ENCODE measurements around the gene ARHGAP21.
"Not testable (repeated sequence)": the region's sequence is repeated elsewhere in the genome, so short reads cannot be mapped to it uniquely, and the experiment has no call there.

Gene ARHGAP21

DNA sequence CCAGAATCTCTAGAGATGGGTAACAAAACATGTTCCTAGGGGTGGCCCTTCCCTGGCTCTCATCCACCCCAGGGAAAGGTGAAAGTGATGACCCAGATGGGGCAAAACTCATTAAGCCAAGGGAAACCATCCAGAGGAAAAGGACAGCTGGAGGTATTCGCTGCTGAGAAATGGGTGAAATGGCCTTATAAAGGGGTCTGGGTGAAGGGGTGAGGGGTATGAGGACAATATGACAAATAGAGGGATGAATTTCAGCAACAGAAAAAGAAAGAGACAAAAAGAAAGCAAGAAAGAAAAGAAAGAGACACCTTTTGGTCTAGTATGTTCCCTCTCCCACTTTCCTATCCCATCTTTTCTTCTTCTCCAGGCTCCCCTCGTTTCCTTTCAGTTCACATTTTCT lies 26.6 kb downstream of the ARHGAP21 start:
- Histone ChIP-seq H3K27ac (no peak overlapping the region), H3K4me3 (no peak overlapping the region)

DNA sequence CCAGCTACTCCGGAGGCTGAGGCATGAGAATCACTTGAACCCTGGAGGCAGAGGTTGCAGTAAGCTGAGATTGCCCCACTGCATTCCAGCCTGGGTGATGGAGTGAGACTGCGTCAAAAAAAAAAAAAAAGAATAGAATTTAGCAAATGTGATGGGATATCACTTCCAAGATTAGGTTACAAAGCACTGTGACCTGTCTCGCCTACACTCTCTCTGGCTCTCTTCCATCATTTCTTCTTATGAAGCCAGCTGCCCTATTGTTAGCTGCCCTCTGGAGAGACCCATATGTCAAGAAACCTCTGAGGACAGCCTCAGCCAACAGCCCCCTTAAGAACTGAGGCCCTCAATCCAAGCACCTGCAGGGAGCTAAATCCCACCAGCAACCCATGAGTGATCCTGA lies 28.2 kb downstream of the ARHGAP21 start:
- Histone ChIP-seq H3K27ac (no peak overlapping the region), H3K4me3 (no peak overlapping the region)

DNA sequence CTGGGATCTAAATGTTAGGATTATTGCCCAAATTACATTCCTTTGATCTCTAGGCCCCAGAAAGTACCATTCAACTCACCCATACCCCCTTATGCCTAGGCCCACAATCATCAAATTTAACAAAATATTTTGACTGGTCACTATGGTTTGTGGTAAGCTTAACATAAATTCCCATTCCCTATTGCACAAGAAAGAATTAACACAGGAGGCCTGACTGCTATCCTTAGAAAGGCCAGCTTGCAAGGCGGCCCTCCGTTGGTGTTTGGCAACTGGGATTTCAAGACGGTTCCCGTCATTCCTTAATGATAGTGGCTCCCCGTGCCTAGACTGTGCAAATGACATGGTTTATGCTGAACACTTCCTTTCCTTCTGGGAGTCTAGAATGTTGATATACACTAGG lies 29.6 kb downstream of the ARHGAP21 start:
- Histone ChIP-seq H3K27ac (no peak overlapping the region), H3K4me3 (no peak overlapping the region)

DNA sequence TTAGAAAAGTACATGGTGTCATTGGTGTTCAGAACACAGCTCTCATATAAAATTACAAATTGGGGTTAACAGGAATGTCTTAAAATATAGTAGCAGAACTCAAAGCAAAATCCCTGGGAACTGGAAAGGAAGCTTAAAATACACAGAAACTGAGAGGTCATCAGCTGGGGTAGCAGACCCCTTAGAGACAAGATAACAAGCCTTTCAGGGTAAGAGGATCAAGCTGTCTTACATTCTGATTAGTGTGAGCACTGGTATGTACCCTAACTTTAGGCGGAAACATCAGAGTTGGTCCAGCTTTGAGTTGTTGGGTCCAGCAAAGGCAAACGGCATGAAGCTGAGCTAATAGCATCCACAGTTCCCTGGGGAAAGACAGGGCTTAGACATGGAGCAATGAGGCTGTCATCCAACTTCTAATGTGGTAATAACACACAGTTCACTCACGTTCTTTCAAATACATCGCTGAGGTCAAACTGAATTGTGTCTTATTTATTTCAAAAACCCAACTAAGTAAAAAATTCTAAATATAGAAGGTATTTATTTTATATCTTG lies 32.6 kb downstream of the ARHGAP21 start:
- no peak overlapping the region for H3K4me3 ChIP-seq
- H3K27ac ChIP-seq = peak overlapping the region in 1 of 21 experiments; percentile 12

DNA sequence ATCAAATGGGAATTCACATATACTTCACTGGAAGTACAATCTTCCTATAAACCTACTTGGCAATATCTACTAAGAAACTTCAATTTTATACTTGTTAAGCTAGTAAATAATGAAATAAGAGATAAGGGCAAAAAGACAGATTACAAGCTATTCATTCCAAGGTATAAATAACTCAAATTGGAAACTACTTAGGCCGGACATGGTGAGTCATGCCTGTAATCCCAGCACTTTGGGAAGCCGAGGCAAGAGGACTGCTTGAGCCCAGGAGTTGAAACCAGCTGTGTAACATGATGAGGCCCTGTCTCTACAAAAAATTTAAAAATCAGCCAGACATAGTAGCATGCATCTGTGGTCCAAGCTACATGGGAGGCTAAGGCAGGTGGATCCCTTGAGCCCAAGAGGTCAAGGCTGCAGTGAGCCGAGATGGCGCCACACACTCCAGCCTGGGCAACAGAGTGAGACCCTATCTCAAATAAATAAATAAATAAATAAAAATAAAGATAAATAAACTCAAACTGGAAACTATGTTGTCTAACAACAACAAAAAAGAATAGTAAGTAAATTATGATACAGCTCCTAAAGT lies 37.6 kb downstream of the ARHGAP21 start:
- Histone ChIP-seq H3K4me3 (no peak overlapping the region), H3K27ac (no peak overlapping the region)

DNA sequence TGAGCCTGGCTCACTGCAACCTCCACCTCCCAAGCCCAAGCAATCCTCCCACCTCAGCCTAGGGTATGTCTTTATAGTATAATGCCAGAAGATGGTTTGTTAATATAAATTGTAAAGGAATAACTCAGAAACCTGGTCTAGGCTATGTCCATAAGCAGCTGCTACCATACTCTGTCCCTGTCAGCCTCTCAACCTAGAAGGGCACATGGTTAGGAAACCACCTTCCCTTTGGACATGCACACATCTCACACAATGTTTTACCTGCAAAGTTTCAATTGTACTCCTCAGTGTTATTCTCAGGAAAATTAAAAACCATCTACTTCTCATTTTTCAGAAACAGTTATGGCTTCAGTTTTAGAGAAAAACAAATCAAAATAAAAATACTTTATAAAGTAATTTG lies 40.1 kb downstream of the ARHGAP21 start:
- H3K27ac ChIP-seq = no peak overlapping the region
- H3K4me3 ChIP-seq = no peak overlapping the region

DNA sequence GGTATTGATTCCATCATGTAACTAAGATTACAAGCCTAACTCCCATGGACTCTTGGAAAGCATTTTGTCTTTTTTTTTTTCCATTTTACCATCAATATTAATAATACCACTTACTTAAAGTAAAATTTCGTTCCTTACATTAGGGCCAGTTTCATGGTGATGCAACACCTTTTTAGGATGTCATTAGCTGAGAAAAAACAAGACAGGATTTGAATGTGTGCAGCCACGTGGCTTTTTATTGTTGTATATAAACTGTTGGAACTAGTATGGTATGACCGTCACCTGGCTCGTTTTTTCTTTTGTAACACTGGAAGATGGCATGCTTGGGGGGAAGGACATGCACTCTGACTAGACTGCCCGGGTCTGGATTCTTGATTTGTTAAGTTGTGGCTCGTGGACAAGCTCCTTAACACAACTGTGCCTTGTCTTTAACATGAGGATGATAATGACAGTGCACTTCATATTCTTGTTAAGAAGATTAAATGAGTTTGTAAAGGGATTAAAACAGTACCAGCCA lies 42.1 kb downstream of the ARHGAP21 start:
- H3K27ac ChIP-seq = no peak overlapping the region
- no peak overlapping the region for H3K4me3 ChIP-seq

DNA sequence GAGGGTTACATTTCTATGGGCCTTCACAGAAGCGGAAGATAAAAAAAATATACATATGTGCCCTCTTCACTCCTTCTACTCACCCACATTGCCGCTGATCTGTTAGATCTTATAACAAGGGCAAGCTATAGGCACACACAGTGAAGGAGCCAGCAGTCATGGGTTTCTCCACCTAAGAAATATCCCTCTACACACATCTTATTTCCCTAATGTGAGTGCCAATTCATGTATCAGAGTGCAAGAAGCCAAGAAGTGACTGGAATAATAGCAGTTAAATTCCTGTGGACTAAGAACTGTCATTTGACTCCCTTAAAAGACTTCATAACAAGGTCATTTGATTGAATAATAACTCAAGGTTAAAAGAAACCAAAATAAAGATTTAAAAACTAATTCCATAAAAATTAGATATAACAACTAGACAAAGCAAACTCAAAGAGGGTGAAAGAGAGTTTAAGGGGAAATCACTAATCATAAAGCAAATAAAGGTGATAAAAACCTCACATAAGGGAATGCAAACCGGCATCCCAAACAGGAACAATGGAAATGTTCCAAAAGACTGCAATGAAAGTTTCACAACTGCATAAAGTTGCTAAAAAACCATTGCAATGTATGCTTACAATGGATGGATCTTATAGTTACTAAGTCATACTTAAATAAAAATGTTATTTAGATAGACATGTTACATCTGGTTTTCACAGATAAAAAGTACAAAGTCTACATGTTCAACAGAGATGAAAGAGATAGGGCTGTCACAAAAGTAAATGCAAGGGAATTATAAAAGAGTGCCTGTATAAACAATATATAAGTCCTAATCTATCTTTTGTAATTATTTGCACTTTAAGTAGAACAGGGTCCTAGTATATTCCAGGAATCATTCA lies 42.8 kb downstream of the ARHGAP21 start:
- H3K4me3 ChIP-seq = no peak overlapping the region
- no peak overlapping the region for H3K27ac ChIP-seq

DNA sequence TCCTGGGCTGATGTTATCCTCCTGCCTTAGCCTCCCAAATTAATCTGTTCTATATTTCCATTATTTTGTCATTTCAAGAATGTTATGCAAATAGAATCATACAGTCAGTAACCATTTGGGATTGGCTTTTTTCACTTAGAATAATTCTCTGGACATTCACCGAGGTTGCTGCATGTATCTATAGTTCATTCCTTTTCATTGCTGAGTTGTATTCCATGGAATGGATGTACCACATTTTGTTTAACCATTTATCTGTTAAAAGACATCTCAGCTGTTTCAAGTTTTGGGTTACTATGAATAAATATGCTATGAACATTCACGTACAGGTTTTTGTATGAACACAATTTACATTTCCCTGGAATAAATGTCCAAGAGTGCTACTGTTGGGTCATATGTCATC lies 44.9 kb downstream of the ARHGAP21 start:
- no peak overlapping the region for H3K27ac ChIP-seq
- no peak overlapping the region for H3K4me3 ChIP-seq

DNA sequence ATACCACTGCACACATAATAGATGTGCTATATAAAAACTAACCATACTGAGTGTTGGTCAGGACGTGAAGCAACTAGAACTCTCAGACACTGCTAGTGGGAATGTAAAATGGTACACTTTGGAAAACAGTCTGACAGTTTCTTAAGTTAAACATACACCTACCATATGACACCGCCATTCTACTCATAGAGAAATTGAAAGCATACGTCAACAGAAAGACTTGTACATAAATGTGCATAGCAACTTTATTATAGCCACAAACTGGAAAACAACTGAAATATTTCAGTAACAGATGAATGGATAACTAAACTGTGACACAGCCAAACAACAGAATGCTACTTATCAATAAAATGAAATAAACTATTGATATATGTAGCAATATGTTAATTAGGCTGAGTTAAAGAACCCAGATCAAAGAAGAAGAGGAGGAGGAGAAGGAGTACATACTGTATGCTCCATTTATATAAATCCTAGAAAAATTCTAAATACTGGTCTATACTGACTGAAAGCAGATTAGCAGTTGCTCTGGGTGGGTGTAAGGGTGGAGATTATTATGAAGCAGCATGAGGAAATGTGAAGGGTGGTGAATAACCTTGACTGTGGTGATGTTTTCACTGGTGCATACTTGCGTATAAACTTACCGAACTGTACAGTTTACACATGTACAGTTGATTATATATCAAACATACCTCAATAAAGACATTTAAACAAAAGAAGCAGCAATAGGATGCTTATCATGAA lies 48.6 kb downstream of the ARHGAP21 start:
- Histone ChIP-seq H3K27ac (no peak overlapping the region), H3K4me3 (no peak overlapping the region)

DNA sequence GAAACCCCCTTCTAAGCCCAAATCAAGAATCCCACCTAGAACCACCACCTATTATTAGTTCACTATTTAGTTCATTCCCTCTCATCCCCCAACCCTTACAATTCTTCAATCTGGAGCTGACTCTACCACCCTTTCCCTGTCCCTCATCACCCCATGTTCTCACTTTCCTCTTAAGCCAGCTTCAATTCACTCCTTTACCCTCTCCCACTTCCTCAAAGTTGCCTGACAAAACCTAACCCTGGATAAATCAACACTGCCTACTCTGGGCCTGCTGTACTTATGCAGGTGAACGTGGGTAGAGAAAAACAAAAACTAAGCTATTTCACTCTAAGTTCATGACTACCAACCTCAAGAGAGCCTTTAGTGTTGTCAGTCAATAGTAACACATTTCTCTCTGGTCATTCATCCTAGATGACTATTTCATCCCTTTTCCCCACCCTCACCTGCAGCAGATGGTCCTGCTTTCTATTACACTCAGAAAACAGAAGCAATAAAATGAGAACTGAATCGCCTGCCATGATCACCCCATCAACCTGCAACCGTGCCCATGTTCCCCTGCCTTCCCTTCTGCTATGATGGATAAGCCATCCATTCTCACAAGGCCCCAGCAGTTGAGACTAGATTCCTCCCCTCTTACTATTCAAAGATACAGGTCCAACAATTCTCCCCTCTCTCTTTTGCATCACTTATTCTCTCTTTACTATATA lies 52.6 kb downstream of the ARHGAP21 start:
- no peak overlapping the region for H3K4me3 ChIP-seq
- H3K27ac ChIP-seq = no peak overlapping the region

DNA sequence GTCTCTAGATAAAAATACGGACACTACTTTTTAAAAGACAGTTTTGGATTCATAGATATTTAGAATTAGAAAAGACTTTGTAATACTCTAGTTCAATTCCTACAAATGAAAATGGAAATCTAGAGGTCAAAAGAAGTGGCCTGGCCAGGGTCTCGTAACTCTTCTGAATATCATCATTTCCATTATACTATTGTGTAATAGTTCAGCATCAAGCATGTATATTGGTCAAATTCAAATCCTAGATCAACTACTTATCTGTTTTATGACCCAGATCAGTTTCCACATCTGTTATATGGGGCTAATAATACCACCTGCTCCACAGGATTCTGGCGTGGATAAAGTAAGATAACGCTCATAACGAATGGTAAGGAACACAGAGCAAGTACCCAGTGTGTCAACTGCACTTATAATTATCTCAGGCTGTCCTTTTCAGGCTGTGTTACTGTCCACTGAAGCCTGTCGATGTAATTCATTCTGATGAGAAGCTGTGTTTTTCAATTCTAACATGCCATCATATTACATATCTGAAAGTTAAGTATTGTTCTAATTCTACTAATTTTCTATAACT lies 54.3 kb downstream of the ARHGAP21 start:
- H3K27ac ChIP-seq = no peak overlapping the region
- H3K4me3 ChIP-seq = no peak overlapping the region

DNA sequence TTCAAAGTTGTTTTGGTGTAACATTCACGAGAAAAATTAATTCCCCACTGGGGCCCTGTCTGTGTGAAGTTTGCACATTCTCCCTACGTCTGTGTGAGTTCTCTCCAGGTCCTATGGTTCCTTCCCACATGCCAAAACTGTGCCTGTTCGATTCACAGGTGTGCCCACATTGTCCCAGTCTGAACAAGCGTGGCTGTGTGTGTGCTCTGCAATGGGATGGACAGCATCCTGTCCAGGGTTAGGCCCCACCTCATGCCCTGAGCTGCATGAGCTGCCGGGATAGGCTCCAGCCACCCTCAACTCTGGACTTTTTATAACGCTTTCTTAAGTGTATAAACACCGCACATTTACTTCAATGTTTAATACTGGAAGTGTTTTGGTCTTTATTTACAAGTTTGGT lies 55.4 kb downstream of the ARHGAP21 start:
- Histone ChIP-seq H3K4me3 (no peak overlapping the region), H3K27ac (no peak overlapping the region)

DNA sequence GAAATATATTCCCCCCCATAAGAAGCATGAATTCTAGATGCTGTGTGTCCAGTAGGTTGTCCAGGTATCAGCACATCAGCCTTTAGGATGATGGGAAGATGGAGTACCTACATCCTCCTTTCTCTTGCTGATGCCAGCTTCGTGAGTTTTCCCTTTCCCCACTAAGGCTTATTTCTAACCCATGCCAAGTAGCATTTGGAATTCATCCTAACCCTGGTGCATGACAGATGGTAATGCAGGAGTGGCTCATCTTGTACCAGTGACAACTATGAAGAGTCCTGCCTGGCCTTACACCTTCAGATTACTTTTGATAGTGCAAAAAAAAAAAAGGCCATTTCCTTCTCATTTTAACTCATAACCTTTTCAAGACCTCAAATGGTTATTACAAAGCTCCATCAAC lies 58.7 kb downstream of the ARHGAP21 start:
- Histone ChIP-seq H3K27ac (no peak overlapping the region), H3K4me3 (no peak overlapping the region)

DNA sequence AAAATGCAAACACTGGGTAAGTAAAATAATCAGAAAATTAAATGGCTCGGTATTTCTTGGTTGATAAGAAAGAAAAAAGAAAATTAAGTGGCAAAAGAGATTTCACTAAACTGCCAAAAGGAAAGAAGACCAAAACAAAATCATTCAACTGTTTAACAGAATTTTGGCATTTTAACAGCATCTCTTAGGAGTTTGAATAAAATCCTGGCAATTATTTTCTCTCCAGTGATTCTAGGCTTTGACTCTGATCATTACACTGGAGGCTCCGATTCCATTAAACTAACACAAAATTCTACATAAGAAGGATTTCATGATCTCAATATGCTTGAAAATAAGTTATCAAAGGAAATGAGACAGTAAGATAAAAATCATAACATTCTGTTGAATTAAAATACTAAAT lies 62.3 kb downstream of the ARHGAP21 start:
- H3K4me3 ChIP-seq = no peak overlapping the region

DNA sequence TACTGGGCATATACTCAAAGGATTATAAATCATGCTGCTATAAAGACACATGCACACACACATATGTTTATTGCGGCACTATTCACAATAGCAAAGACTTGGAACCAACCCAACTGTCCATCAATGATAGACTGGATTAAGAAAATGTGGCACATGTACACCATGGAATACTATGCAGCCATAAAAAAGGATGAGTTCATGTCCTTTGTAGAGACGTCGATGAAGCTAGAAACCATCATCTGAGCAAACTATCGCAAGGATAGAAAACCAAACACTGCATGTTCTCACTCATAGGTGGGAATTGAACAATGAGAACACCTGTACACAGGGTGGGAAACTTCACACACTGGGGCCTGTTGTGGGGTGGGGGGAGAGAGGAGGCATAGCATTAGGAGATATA lies 65.4 kb downstream of the ARHGAP21 start:
- H3K27ac ChIP-seq, H3K4me3 ChIP-seq: not testable (repeated sequence)

More for the DNA sequence above, 62.3 kb downstream of the ARHGAP21 start:
- no peak overlapping the region for H3K27ac ChIP-seq

DNA sequence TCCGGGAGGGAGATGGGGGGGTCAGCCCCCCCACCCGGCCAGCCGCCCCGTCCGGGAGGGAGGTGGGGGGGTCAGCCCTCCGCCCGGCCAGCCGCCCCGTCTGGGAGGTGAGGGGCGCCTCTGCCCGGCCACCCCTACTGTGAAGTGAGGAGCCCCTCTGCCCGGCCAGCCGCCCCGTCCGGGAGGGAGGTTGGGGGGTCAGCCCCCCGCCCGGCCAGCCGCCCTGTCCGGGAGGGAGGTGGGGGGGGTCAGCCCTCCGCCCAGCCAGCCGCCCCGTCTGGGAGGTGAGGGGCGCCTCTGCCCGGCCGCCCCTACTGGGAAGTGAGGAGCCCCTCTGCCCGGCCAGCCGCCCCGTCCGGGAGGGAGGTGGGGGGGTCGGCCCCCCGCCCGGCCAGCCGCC lies 67.4 kb downstream of the ARHGAP21 start:
- H3K27ac ChIP-seq, H3K4me3 ChIP-seq: not testable (repeated sequence)

DNA sequence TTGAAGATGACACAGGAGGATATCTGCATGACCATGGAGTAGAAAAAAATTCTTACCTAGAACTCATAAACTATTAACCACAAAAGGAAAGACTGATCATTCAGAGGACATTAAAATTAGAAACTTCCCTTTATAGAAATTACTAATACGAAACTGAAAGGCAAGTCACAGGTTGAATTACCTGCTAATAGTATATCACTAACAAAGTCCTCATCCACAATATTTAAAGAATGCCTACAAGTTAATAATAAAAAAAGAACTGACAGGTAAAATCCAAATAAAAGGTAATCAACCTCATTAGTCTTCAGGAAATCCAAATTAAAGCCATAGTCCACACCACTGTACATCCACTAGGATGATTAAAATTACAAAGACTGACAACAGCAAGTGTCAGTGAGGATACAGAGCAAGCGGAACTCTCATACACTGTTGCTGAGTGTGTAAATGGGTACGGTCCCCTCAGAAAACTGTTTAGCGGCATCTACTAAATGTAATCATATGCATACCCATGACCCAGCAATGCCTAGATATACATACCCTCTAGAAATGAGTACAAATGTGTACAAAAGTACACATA lies 71.2 kb downstream of the ARHGAP21 start:
- no peak overlapping the region for H3K27ac ChIP-seq
- H3K4me3 ChIP-seq = no peak overlapping the region

DNA sequence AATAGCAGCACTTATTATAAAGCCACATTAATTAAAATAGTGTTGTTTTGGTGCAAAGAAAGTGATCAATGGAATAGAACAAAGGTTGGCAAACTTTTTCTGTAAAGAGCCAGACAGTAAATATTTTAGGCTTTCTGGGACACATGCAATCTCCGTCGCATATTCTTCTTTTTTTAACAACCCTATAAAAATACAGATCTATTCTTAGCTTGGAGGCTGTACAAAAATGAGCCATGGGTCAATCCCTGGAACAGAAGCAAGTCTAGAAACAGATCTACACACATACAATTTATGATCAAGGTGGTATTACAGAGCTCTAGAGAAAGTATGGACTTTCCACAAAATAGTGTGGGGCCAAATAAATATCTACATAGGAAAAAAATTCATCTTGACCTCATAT lies 71.8 kb downstream of the ARHGAP21 start:
- no peak overlapping the region for H3K4me3 ChIP-seq
- H3K27ac ChIP-seq = no peak overlapping the region

All from skin epidermis (tissue), 12 donors.